Erythroblast (primary cell): ENCODE results near the gene GPC5.
"Not testable (repeated sequence)": the region's sequence is repeated elsewhere in the genome, so short reads cannot be mapped to it uniquely, and the experiment has no call there.

Source experiments
- GATA1 ChIP-seq: IDR thresholded peaks from 2 replicates; pipeline ENCODE4 v1.6.1; 2011; ENCODE audit warnings: low read depth, mild to moderate bottlenecking, control low read depth, low read length, moderate library complexity
- POLR2A ChIP-seq: IDR thresholded peaks from 2 replicates; pipeline ENCODE4 v1.6.1; 2011; ENCODE audit warnings: mild to moderate bottlenecking, low read length

DNA sequence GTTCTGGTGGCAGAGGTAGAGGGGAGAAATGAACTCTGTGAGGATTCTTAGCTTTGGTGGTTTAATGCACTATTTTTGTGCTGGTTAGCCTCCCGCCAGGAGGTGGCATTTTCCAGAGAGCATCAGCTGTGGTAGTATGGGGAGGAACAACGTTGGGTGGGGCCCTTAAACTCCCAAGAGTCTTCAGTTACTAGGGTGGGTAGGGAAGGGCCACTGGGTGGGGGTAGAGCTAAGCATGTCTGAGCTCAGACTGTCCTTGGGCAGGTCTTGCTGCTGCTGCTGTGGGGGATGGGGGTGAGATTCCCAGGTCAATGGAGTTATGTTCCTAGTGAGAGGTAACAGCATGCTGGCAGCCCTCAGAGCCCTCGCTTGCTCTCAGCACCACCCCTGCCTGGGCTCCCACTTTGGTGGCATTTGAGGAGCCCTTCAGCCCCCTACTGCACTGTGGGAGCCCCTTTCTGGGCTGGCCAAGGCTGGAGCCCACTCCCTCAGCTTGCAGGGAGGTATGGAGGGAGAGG lies 897.8 kb downstream of the GPC5 start:
- TF ChIP-seq POLR2A, GATA1: not testable (repeated sequence)
